Activated CD4-positive, alpha-beta memory T cell treated with anti-CD3 and anti-CD28 coated beads for 36 hours (primary cell): Measurements from ENCODE around the gene DGKG. TPM values are rescaled to one million over a fixed set of nuclear protein-coding genes. Genes with fewer than 3 reads are reported as not detected.

Experiments
- CTCF ChIA-PET: fragments of 350-600 bp; sonication (Branson Sonifier 250); formaldehyde crosslinking; loops from one replicate; lab custom pipeline; 2021; ENCODE audit warnings: antibody characterized with exemption, inconsistent platforms; lab: Charles Lee
- POLR2A ChIA-PET: fragments of 350-600 bp; sonication (Branson Sonifier 250); formaldehyde crosslinking; loops from one replicate; lab custom pipeline; 2021; ENCODE audit warnings: antibody characterized with exemption; lab: Charles Lee
- DNase-seq: peaks from one replicate; pipeline ENCODE4 v3.0.0-alpha.2; 2020
- H3K27ac Mint-ChIP-seq: one replicate; pipeline ENCODE4 v1.8.0; 2021; ENCODE audit warnings: mixed read lengths
- H3K27me3 Mint-ChIP-seq: one replicate; pipeline ENCODE4 v1.8.0; 2021; ENCODE audit warnings: mixed read lengths
- H3K36me3 Mint-ChIP-seq: one replicate; pipeline ENCODE4 v1.8.0; 2021; ENCODE audit warnings: mixed read lengths
- H3K4me1 Mint-ChIP-seq: one replicate; pipeline ENCODE4 v1.8.0; 2021; ENCODE audit warnings: low read depth, mixed read lengths
- H3K4me3 Mint-ChIP-seq: one replicate; pipeline ENCODE4 v1.8.0; 2021; ENCODE audit warnings: mild to moderate bottlenecking, mixed read lengths
- H3K9me3 Mint-ChIP-seq: one replicate; pipeline ENCODE4 v1.8.0; 2021; ENCODE audit warnings: mixed read lengths
- intact Hi-C: fragments of 100-400 bp; cut with micrococcal nuclease; formaldehyde crosslinking; loops from one replicate; pipeline ENCODE4 v1.15.1; 2023
- total RNA-seq, 2 experiments: library from RNA; stranded (reverse); gene quantifications; one replicate each; pipeline ENCODE4 v1.2.3, GENCODE V29; 2021

DGKG gene
- total RNA-seq, 2 experiments from 2014 or later: 0.12 to 0.39 TPM

DNA sequence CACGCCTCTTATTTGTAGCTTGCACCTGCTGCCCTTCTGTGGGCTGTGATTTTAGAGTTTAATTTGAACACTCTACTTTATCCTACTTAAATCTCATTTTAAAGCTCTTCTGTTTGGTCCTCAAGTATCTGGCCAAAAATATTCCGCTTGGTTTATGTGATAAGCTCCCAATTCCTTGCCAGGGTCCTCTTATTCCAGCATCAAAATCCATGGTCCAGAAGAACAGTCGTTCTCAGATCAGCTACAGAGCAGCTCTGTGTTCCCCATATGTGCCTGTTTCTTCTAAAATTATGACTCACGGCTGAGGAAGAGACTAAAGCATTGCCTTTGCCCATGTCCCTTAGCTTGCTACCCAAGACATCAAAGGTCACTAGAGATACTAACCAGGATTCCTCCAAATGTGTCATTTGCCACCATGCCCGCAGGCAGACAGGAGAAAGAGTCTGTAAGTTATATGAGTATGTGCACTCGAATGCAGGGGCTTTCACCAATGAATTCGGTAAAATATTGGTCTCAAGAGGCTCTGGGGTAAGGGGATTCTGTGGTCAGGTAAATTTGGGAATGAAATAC is 137.9 kb downstream of the DGKG start:
- ChIA-PET POLR2A (no interaction called here), CTCF (interaction anchor here (1.1 kb wide), 1 partner anchor 122 kb away, joined by 3 read pairs; no protein-coding TSS in a partner anchor)
- intact Hi-C loops: no loop called here
- no peak overlapping the region for H3K27ac Mint-ChIP-seq
- H3K9me3 Mint-ChIP-seq: no peaks in the 10 kb centered on the region
- H3K36me3 Mint-ChIP-seq: no peaks in the 10 kb centered on the region
- peaks cover 24% of the 10 kb centered on the region for H3K27me3 Mint-ChIP-seq
- no peak overlapping the region for H3K4me3 Mint-ChIP-seq
- H3K4me1 Mint-ChIP-seq: no peaks in the 10 kb centered on the region
- no peak for DNase-seq

DNA sequence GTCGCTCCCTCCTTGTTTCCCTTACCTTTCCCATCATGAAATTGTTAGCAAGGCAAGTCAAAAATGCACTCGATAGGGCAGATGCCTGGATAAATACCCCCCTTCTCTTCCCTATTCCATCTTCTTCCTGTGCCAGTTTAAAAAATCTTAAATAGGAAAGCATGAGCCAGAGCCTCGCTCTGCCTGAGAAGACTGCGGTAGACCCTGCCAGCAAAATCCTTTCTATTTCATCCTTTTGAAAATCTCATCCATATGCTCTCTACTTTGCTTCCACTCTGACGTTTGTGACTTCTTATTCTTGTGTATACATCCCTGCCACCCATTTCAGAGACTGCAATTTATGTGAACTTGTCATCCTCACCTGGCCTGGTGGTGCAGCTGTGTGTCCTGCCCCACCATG is 138.6 kb downstream of the DGKG start:
- no peak overlapping the region for H3K27ac Mint-ChIP-seq
- peaks cover 20% of the 10 kb centered on the region for H3K27me3 Mint-ChIP-seq
- ChIA-PET CTCF (interaction anchor here (1.1 kb wide), 1 partner anchor 121 kb away, joined by 3 read pairs; no protein-coding TSS in a partner anchor), POLR2A (no interaction called here)
- no peaks in the 10 kb centered on the region for H3K4me1 Mint-ChIP-seq
- H3K4me3 Mint-ChIP-seq: no peak overlapping the region
- intact Hi-C loops: no loop called here
- H3K36me3 Mint-ChIP-seq: no peaks in the 10 kb centered on the region
- no peak for DNase-seq
- H3K9me3 Mint-ChIP-seq: no peaks in the 10 kb centered on the region

DNA sequence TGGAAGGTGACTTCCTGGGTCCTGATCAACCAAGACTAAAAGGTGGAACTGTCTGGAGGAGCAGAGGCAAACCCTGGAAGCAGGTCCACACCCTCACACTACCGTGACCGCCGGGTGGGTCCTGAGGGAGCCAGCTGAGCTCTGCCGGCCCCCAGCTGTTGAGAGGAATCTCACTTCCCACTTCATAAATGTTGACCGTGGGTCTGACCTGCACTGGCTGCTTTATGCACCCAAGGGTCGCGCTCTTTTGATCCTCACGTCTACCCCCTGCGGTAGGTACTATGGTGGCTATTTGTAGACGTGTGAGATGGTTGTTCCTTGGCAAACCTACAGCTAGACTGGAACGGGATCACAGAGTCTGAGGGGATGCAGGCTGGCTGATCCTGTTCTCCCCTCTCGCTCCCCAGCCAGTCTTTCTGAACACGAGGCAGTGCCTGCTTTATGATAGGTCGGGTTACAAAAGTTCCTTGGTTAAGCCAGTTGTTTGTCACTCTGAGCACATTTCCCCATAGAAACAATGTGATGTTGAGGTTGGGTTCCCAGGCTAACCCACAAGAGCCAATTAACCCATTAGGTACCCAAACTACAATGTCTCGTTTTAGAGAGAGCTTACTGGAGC is 140.2 kb downstream of the DGKG start:
- POLR2A ChIA-PET: no interaction called here
- CTCF ChIA-PET: no interaction called here
- DNase-seq: no peak
- Mint-ChIP-seq H3K4me1 (peaks cover 9% of the 10 kb centered on the region), H3K4me3 (no peak overlapping the region), H3K27me3 (peaks cover 17% of the 10 kb centered on the region), H3K36me3 (no peaks in the 10 kb centered on the region), H3K27ac (no peak overlapping the region), H3K9me3 (no peaks in the 10 kb centered on the region)
- intact Hi-C loops: no loop called here

DNA sequence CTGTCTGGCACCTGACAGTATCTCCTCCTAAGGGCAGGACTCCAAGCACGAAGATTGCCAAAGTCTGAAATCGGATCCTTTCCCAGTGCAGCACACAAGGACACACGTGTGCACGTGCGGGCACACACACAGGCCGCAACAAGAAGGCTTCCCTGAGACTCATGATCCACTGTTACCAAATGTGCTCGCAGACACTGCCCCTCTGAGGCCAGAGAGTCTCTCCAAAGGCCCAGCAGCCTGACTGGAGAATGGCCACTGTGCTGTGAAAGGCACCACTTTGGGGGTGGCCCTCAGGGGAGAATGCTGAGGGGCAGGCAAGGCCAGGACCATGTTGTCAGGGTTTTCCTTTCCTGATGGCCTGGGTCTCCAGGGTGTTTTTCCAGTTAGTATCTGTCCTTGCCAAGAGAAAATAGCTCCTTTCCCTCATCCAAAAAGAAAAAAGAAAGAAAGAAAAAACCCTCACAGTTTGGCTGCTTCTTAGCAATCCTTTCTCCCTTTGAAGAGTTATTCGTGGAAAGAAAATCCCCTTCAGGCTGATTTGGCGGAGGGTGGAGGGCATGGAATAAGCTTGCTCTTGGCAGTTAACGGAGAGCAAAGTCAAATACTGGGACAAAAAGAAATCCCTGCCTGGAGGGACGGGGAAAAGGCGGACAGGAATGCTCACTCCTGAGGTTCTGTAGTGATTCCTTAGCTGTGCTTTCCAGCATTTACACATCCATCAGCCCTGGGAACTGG is 141.0 kb downstream of the DGKG start:
- Mint-ChIP-seq H3K4me3 (no peak overlapping the region), H3K27me3 (peaks cover 17% of the 10 kb centered on the region), H3K36me3 (no peaks in the 10 kb centered on the region), H3K4me1 (peaks cover 9% of the 10 kb centered on the region), H3K27ac (no peak overlapping the region), H3K9me3 (no peaks in the 10 kb centered on the region)
- POLR2A ChIA-PET: no interaction called here
- CTCF ChIA-PET: no interaction called here
- intact Hi-C loops: no loop called here
- DNase-seq: no peak

DNA sequence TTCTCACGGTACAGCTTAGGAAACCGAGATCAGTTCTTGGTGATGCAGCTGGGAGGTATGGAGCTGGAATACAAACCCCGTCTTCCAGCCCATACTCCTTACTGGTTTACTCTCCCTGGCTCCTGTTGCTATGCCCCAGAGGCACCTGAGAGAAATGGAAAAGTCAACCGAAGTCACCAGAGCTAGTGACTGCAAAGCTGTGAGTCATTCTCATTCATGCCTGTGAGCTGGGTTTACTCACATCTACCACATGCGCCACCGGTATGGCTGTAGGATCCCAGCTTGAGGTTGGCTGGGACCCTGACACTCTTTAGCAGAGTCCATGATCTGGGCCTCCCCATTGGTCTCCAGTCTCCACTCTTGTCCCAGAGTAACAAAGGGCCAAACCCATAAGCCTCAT is 141.7 kb downstream of the DGKG start:
- no peak for DNase-seq
- no peak overlapping the region for H3K4me3 Mint-ChIP-seq
- intact Hi-C loops: no loop called here

DNA sequence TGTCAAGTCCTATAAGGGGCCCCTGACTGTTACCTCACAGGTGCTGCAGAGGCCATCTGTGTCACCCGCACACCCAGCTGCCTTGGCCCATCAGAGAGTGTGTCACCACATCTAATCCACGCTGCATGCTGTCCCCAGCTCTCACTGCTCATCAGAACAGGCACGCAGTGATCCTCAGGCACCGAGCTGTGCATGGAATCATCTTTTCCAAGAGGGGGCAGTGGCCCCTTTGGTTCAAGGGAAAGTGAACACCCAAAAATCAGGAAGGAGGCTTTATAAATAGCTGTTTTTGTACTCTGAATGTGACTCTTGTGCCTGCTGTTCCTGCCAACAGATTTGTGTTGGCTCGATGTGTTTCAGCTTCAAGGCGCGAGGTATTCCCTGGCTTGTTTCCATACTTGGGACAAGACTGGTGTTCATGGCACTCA is 142.8 kb downstream of the DGKG start:
- ChIA-PET POLR2A (no interaction called here), CTCF (interaction anchor here (1.1 to 1.3 kb wide), 2 partner anchors 320 to 321 kb away, joined by 3 read pairs; no protein-coding TSS in a partner anchor)
- DNase-seq: no peak
- Mint-ChIP-seq H3K27ac (no peak overlapping the region), H3K27me3 (peaks cover 14% of the 10 kb centered on the region), H3K4me1 (peaks cover 9% of the 10 kb centered on the region), H3K9me3 (no peaks in the 10 kb centered on the region), H3K36me3 (no peaks in the 10 kb centered on the region), H3K4me3 (no peak overlapping the region)
- intact Hi-C loops: no loop called here

More for the DNA sequence above, 141.7 kb downstream of the DGKG start:
- H3K27me3 Mint-ChIP-seq: peaks cover 13% of the 10 kb centered on the region
- ChIA-PET CTCF (interaction anchor here (0.8 kb wide), 1 partner anchor 22 kb away, joined by 3 read pairs; no protein-coding TSS in a partner anchor), POLR2A (no interaction called here)
- no peaks in the 10 kb centered on the region for H3K9me3 Mint-ChIP-seq
- H3K36me3 Mint-ChIP-seq: no peaks in the 10 kb centered on the region
- no peak overlapping the region for H3K27ac Mint-ChIP-seq
- H3K4me1 Mint-ChIP-seq: peaks cover 9% of the 10 kb centered on the region

DNA sequence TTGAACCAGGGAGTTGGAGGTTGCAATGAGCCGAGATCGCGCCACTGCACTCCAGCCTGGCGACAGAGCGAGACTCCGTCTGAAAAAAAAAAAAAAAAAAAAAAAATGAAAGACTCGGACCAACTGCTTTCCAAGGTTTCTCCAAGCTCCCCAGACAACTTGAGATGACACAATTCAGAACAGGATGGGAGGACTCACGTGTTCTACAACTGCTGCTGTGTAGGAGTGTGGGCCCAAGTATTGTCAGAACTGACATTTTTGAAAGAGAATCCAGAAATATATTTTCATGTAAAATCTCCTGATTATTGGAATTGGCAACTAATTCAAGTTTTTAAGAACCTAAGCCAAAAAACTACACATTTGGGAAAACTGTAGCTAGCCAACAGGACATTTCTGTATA is 143.6 kb downstream of the DGKG start:
- Mint-ChIP-seq H3K27me3 (peaks cover 9% of the 10 kb centered on the region), H3K4me1 (peaks cover 9% of the 10 kb centered on the region), H3K4me3 (no peak overlapping the region), H3K36me3 (no peaks in the 10 kb centered on the region), H3K27ac (no peak overlapping the region), H3K9me3 (no peaks in the 10 kb centered on the region)
- no peak for DNase-seq
- ChIA-PET POLR2A (no interaction called here), CTCF (interaction anchor here (1.1 to 1.4 kb wide), 3 partner anchors 24 to 235 kb away, joined by 3 read pairs; no protein-coding TSS in a partner anchor)
- intact Hi-C loops: no loop called here

DNA sequence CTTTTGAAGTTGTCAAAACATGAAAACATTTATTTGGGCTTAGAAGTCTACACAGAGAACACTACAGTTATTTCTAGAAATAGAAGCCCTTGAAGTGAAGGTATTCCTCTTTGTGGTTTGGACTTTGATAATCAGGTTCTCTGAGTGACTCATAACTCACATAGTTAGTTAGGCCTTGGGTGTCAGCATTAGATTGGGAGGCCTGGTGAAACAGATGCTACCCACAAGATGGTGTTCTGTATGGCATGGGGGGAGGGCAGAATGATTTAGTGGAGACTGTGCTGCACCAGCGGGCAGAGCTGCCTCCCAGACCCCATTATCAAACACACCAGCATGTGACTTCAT is 144.2 kb downstream of the DGKG start:
- no peak overlapping the region for H3K27ac Mint-ChIP-seq
- POLR2A ChIA-PET: no interaction called here
- peaks cover 9% of the 10 kb centered on the region for H3K4me1 Mint-ChIP-seq
- peaks cover 8% of the 10 kb centered on the region for H3K27me3 Mint-ChIP-seq
- no peak for DNase-seq
- no peak overlapping the region for H3K4me3 Mint-ChIP-seq
- intact Hi-C loops: no loop called here
- H3K36me3 Mint-ChIP-seq: no peaks in the 10 kb centered on the region
- H3K9me3 Mint-ChIP-seq: no peaks in the 10 kb centered on the region
- CTCF ChIA-PET: interaction anchor here (1.1 to 2.0 kb wide), 5 partner anchors 25 to 274 kb away, joined by 3 to 6 read pairs (median 3); no protein-coding TSS in a partner anchor

DNA sequence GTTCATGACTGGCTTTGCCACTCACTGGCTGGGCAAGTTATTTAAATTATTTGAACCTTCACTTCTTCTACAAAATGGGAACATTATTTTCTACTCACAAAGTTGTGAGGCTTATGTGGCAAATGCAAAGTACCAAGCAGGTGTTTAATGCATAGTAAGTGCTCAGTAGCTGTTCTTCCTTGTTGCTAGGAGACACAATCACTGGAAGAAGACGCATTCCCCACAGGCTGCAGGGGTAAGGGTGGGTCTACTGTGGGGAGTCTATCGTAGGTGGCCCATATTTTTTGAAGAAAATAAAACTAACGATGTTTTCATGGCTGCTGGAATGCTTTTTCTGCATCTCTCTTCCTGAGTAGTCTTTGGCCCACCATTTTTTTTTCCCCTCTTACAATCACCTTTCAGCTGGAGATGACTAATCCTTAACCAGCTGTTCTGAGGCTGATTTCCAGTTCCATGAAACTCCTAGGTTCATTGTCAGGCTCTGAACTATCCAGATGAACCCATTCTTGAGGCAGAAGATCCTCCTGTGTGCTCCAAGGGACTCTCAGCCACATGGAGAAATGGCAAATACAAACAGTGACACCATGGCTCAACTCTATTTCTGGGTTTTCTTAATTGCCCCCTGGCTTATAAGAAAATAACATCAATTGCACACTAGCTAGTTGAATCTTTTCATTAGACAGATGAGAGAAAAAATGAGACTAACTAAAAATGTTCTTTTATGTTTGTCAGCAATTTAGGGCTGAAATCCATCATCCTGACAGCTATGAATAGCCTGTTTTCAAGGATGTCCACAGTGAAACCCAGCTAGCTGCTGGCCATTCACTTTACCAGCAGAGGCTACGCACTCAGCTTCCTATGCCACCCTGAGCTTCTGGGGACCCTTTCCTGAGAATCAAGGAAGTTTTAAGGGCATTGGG is 144.9 kb downstream of the DGKG start:
- intact Hi-C loops: no loop called here
- CTCF ChIA-PET: interaction anchor here (0.8 to 2.0 kb wide), 6 partner anchors 25 to 400 kb away, joined by 3 to 6 read pairs (median 3); no protein-coding TSS in a partner anchor
- Mint-ChIP-seq H3K4me1 (peaks cover 9% of the 10 kb centered on the region), H3K27ac (no peak overlapping the region), H3K9me3 (no peaks in the 10 kb centered on the region), H3K27me3 (peaks cover 8% of the 10 kb centered on the region), H3K4me3 (no peak overlapping the region), H3K36me3 (no peaks in the 10 kb centered on the region)
- POLR2A ChIA-PET: no interaction called here
- DNase-seq: no peak

DNA sequence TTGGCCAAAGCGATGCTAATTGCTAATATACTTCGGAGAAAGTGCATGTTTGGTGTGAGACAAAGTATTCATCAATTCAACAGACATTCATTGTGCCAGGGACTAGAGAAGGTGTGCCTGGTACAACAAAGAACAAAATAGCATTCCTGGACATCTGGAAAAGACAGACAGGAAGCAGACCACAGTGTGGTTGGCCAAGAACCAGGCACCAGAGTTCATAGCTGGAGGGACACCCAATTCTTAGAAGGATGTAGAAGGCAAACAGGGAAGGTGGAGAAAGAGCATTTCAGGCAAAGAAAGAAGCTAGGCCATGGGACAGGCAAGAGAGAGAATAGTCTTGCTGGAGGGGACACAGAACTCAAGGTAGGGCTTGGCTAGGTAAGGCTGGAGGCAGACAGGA is 147.4 kb downstream of the DGKG start:
- H3K27ac Mint-ChIP-seq: no peak overlapping the region
- CTCF ChIA-PET: no interaction called here
- intact Hi-C loops: no loop called here

DNA sequence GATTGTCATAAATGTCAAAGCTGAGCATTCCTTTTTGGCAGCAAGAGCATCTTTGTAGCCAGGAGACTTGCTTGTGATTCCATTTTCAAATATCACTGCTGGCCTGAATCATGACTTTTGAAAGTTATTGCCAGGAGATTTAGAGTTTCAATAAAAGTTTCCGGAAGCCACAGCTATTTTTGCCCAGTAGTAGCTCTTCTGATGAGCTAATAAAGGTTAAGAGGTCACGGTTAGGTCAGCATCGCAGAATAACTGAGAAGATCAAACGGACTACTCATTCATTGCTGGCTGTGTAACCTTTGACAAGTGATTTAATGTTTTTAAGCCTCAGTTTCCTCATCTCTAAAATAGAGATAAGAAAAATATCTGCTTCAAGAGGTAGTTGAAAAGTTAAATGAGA is 148.1 kb downstream of the DGKG start:
- no peak for DNase-seq
- Mint-ChIP-seq H3K27me3 (peaks cover 8% of the 10 kb centered on the region), H3K4me1 (peaks cover 9% of the 10 kb centered on the region), H3K36me3 (no peaks in the 10 kb centered on the region), H3K27ac (no peak overlapping the region), H3K9me3 (no peaks in the 10 kb centered on the region), H3K4me3 (no peak overlapping the region)
- CTCF ChIA-PET: no interaction called here
- intact Hi-C loops: no loop called here
- POLR2A ChIA-PET: no interaction called here

More for the DNA sequence above, 147.4 kb downstream of the DGKG start:
- H3K9me3 Mint-ChIP-seq: no peaks in the 10 kb centered on the region
- H3K36me3 Mint-ChIP-seq: no peaks in the 10 kb centered on the region
- POLR2A ChIA-PET: no interaction called here
- peaks cover 8% of the 10 kb centered on the region for H3K27me3 Mint-ChIP-seq
- no peak for DNase-seq
- H3K4me3 Mint-ChIP-seq: no peak overlapping the region
- peaks cover 9% of the 10 kb centered on the region for H3K4me1 Mint-ChIP-seq
